Lung (tissue), 12 donors: Measurements from ENCODE around the gene KLHL36. TPM values are rescaled to one million over a fixed set of nuclear protein-coding genes. Genes with fewer than 3 reads are reported as not detected.

ENCODE experiments used
- ATAC-seq: fragments of 200-7000 bp; cut with Tn5 transposase; one replicate; pipeline ENCODE4 v1.9.1; 2020; ENCODE audit warnings: moderate number of reproducible peaks; ENCODE audit not compliant: insufficient read depth, low FRiP score
- DNase-seq, 3 donors: peaks; one replicate each; pipeline ENCODE4 v3.0.0-alpha.2; 2013 to 2017
- H3K27ac ChIP-seq, 2 donors: one replicate each; pipeline ENCODE4 v1.5.1; 2013; ENCODE audit warnings: mild to moderate bottlenecking in 2 of 2, moderate library complexity in 2 of 2, control low read depth in 1 of 2, inconsistent platforms in 1 of 2, low read depth in 1 of 2, low read length in 1 of 2
- H3K27me3 ChIP-seq, 3 donors: one replicate each; pipeline ENCODE4 v1.5.1; 2013; ENCODE audit warnings: low read length in 2 of 3; ENCODE audit not compliant: control insufficient read depth in 3 of 3, insufficient read depth in 3 of 3
- H3K36me3 ChIP-seq, 4 donors: one replicate each; pipeline ENCODE4 v1.5.1; 2013; ENCODE audit warnings: low read length in 4 of 4, mild to moderate bottlenecking in 1 of 4, moderate library complexity in 1 of 4; ENCODE audit not compliant: control insufficient read depth in 4 of 4, insufficient read depth in 4 of 4
- H3K4me1 ChIP-seq, 5 donors: one replicate each; pipeline ENCODE4 v1.5.1; 2013; ENCODE audit warnings: low read length in 5 of 5, mild to moderate bottlenecking in 2 of 5, moderate library complexity in 1 of 5; ENCODE audit not compliant: control insufficient read depth in 5 of 5, insufficient read depth in 5 of 5
- H3K4me3 ChIP-seq: one replicate; pipeline ENCODE4 v1.5.1; 2013; ENCODE audit warnings: mild to moderate bottlenecking, control low read depth, moderate library complexity
- H3K9ac ChIP-seq, 2 donors: one replicate each; pipeline ENCODE4 v1.5.1; 2013; ENCODE audit warnings: low read length in 2 of 2, control low read depth in 1 of 2; ENCODE audit not compliant: insufficient read depth in 1 of 2
- H3K9me3 ChIP-seq, 4 donors: one replicate each; pipeline ENCODE4 v1.5.1; 2013; ENCODE audit warnings: low read length in 3 of 4, mild to moderate bottlenecking in 1 of 4, moderate library complexity in 1 of 4; ENCODE audit not compliant: control insufficient read depth in 4 of 4, insufficient read depth in 3 of 4
- WGBS, 2 donors: extraction: QIAGEN DNeasy Blood & Tissue Kit; methylation state at CpG; one replicate each; pipeline ENCODE4 v1.1.7; 2013; 5-methylcytosine and 5-hydroxymethylcytosine counted together
- polyA plus RNA-seq, 2 donors: library from polyadenylated mRNA; stranded (reverse); fragments of 200-250 nt; gene quantifications; one replicate each; pipeline ENCODE4 v1.2.1, GENCODE V29; 2013
- total RNA-seq, 2 donors: library from RNA; depleted of rRNA in 1 of 2; stranded (reverse); fragments of >200 nt in 1 of 2; gene quantifications; one replicate each; pipeline ENCODE4 v1.2.1, GENCODE V29; 2014 to 2021
- TF ChIP-seq, protein P1 (sequence below): IDR thresholded peaks from 2 replicates; pipeline ENCODE4 v1.5.1; 2012; ENCODE audit warnings: mild to moderate bottlenecking; ENCODE audit errors: control extremely low read depth, extremely low read depth
- donor health status: control.
- donor health status: control.
- donor health status: Bipolar disorder and iron deficiency.
- donor health status: healthy.
- donor health status: DM: yes; HTN: yes; CAD: no.

The KLHL36 gene
- total and polyA plus RNA-seq, 4 donors: 18.1 to 52.7 (median 32.3) TPM

DNA sequence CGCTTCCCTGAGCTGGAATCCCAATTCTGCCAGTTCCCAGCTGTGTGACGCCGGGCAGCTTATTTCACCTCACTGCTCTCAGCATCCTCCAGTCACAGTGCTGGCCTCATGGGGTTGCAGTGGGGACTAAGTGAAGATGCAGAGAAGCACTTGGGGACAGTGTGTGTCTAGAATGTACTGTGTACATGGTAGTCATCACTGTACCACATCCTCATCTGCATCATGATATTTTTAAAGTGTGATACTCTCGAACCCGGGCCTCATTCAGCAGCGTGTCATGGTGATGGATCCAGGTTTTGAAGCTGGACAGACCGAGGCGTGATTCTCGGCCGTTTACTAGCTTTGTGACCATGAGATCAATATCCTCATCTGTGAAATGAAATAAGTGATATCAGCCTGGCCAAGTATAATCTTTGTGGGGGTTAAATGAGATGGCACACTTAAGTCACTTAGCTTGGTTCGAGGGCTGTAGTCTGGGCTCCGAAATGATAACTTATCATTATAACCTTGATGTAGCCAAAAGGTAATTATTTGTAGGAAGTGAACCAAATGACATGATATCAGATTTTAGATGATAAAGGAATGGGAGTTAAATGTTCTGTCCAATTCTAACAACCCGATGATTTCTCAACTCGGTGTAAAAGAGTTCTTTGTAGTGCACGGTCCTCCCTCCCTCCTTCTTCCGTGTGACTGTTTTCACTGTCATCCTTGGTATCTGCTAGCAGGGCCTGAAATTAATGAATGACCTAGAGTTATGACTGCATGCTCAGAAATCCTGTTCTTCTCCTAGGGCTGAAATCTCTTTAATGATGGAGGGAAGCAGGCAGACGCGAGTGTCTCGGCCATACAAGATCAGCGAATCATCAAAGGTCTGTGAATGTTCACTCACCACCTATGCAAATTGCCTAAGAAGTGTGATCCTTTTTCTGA is 2.0 kb downstream of the KLHL36 start:
- Histone ChIP-seq H3K4me3 (no peak overlapping the region), H3K4me1 (peaks cover 0 to 6% (median 5%) of the 10 kb centered on the region in 5 donors), H3K9me3 (no peaks in the 10 kb centered on the region), H3K27me3 (no peaks in the 10 kb centered on the region), H3K27ac (peak overlapping the region in 1 of 2 donors; percentile 41), H3K36me3 (peaks cover 6 to 17% (median 7%) of the 10 kb centered on the region in 4 donors), H3K9ac (no peak overlapping the region)
- WGBS, 2 donors: 88 to 95% methylated on average over 20 of the region's 20 CpGs
- TF ChIP-seq, protein P1, sequence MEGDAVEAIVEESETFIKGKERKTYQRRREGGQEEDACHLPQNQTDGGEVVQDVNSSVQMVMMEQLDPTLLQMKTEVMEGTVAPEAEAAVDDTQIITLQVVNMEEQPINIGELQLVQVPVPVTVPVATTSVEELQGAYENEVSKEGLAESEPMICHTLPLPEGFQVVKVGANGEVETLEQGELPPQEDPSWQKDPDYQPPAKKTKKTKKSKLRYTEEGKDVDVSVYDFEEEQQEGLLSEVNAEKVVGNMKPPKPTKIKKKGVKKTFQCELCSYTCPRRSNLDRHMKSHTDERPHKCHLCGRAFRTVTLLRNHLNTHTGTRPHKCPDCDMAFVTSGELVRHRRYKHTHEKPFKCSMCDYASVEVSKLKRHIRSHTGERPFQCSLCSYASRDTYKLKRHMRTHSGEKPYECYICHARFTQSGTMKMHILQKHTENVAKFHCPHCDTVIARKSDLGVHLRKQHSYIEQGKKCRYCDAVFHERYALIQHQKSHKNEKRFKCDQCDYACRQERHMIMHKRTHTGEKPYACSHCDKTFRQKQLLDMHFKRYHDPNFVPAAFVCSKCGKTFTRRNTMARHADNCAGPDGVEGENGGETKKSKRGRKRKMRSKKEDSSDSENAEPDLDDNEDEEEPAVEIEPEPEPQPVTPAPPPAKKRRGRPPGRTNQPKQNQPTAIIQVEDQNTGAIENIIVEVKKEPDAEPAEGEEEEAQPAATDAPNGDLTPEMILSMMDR: no peak
- no peak for ATAC-seq
- no peak for DNase-seq

DNA sequence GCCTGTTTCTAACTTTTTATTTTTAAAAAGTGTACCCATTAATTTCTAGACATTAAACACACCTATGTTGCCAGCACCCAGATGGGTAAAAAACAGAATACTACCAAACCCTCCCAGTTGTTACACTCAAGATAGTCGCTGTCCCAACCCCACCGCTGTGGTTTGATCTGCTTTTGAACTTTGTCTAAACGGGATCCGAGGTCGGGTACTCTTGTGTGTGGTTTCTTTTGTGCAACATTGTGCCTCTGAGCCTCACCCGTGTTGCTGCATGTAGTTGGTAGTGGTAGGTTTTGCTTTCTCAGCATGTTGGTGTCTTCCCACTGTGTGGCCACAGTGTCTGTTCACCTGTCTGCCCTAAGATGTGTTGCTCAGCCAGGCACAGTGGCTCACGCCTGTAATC is 4.3 kb downstream of the KLHL36 start:
- Histone ChIP-seq H3K27ac (no peak overlapping the region), H3K36me3 (peaks cover 13 to 28% (median 15%) of the 10 kb centered on the region in 4 donors), H3K4me1 (peaks cover 0 to 5% (median 3%) of the 10 kb centered on the region in 5 donors), H3K9ac (no peak overlapping the region), H3K4me3 (no peak overlapping the region), H3K9me3 (no peaks in the 10 kb centered on the region), H3K27me3 (no peaks in the 10 kb centered on the region)
- ATAC-seq (no peak), DNase-seq (no peak)
- TF ChIP-seq, protein P1: no peak
- 65 to 78% methylated on average over 7 of the region's 7 CpGs for WGBS, 2 donors

DNA sequence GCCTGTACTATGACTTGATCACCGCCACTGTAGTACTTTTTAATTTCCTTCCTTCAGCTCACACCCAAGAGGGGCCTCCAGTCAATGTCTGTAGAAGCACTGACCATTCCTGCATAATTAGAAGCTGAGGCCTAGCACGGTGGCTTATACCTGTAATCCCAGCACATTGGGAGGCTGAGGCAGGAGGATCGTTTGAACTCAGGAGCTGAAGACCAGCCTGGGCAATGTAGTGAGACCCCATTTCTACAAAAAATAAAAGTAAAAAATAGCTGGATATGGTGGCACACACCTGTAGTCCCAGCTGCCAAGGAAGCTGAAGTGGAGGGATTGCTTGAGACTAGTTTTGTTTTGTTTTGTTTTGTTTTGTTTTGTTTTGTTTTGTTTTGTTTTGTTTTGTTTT is 5.9 kb downstream of the KLHL36 start:
- peaks cover 14 to 41% (median 22%) of the 10 kb centered on the region in 4 donors for H3K36me3 ChIP-seq
- no peak for ATAC-seq
- H3K27ac ChIP-seq: no peak overlapping the region
- no peaks in the 10 kb centered on the region for H3K9me3 ChIP-seq
- H3K9ac ChIP-seq: no peak overlapping the region
- 81 to 91% methylated on average over 3 of the region's 3 CpGs for WGBS, 2 donors
- TF ChIP-seq, protein P1: no peak
- no peak overlapping the region for H3K4me3 ChIP-seq
- H3K4me1 ChIP-seq: peaks cover 0 to 5% (median 0%) of the 10 kb centered on the region in 5 donors
- no peaks in the 10 kb centered on the region for H3K27me3 ChIP-seq
- DNase-seq: no peak
